Measurements from ENCODE around the gene SLC25A30. TPM values are rescaled to one million over a fixed set of nuclear protein-coding genes. Genes with fewer than 3 reads are reported as not detected.

SLC25A30 gene
- total RNA-seq, 2 donors from 2014 or later: 9.2 TPM

GRCh38 chr13:45362939-45363338 lies 55.2 kb downstream of the SLC25A30 start:
- Histone ChIP-seq H3K27me3 (no peaks in the 10 kb centered on the region), H3K27ac (no peak overlapping the region), H3K36me3 (no peaks in the 10 kb centered on the region), H3K9ac (ENCODE audit: low read depth in 2 of 2, low read length in 2 of 2) (no peak overlapping the region), H3K4me1 (no peaks in the 10 kb centered on the region), H3K9me3 (no peaks in the 10 kb centered on the region), H3K4me3 (no peak overlapping the region)
- intact Hi-C loops (cut with DNase I): no loop called here
- no peak for TF ChIP-seq CTCF (IDR thresholded peaks at IDR 0.05)
- DNase-seq: no peak

DNA sequence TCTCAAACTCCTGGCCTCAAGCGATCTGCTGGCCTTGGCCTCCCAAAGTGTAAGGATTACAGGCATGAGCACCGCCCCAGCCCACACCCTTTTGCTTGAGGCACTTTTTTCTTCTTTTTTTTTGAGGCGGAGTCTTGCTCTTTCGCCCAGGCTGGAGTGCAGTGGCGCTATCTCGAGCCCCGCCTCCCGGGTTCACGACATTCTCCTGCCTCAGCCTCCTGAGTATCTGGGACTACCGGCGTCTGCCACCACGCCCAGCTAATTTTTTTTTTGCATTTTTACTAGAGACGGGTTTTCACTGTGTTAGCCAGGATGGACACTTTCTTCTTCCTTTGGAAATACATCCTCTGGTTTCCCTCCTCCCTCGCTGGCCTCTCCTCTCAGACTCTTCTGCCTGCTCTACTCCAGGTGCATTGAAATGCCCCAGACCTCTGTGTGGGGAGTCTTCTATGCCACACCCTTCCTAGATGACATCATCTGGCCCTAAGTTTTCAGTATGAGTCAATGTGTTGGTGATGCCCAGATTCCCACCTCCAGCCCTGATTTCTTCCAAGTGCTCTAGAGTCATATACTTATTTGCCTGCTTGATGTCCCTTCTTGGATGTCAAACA lies 56.5 kb downstream of the SLC25A30 start:
- no peak for DNase-seq
- no peaks in the 10 kb centered on the region for H3K9me3 ChIP-seq
- H3K9ac ChIP-seq (ENCODE audit: low read depth in 2 of 2, low read length in 2 of 2): no peak overlapping the region
- H3K4me1 ChIP-seq: no peaks in the 10 kb centered on the region
- no peak for TF ChIP-seq CTCF (IDR thresholded peaks at IDR 0.05)
- no peaks in the 10 kb centered on the region for H3K36me3 ChIP-seq
- H3K27me3 ChIP-seq: no peaks in the 10 kb centered on the region
- no peak overlapping the region for H3K4me3 ChIP-seq
- no peak overlapping the region for H3K27ac ChIP-seq
- intact Hi-C loops (cut with DNase I): no loop called here

GRCh38 chr13:45356966-45357672 lies 61.1 kb downstream of the SLC25A30 start:
- Histone ChIP-seq H3K36me3 (no peaks in the 10 kb centered on the region), H3K9ac (ENCODE audit: low read depth in 2 of 2, low read length in 2 of 2) (no peak overlapping the region), H3K27me3 (no peaks in the 10 kb centered on the region), H3K9me3 (no peaks in the 10 kb centered on the region), H3K27ac (no peak overlapping the region), H3K4me3 (no peak overlapping the region), H3K4me1 (no peaks in the 10 kb centered on the region)
- no peak for DNase-seq
- TF ChIP-seq CTCF (IDR thresholded peaks at IDR 0.05): no peak
- intact Hi-C loops (cut with DNase I): no loop called here

GRCh38 chr13:45353895-45354294 lies 64.3 kb downstream of the SLC25A30 start:
- H3K36me3 ChIP-seq: no peaks in the 10 kb centered on the region

DNA sequence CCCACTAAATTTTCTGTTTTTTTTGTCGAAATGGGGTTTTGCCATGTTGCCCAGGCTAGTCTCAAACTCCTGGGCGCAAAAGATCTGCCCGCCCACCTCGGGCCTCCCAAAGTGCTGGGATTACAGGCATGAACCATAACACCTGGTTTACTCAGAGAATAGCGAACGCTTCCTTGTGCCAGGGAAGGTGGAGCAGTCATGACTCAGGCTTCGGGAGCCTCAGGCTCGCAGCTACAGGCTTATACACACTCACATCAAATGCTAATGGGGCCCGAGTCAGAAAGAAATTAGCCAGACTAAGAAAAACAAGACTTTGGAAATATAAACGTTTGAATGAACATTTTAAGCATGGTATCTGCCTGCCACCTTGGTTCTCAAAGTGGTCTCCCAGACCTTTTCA lies 66.1 kb downstream of the SLC25A30 start:
- Histone ChIP-seq H3K9ac (ENCODE audit: low read depth in 2 of 2, low read length in 2 of 2) (no peak overlapping the region), H3K27ac (no peak overlapping the region), H3K27me3 (no peaks in the 10 kb centered on the region), H3K4me3 (no peak overlapping the region), H3K9me3 (no peaks in the 10 kb centered on the region), H3K4me1 (no peaks in the 10 kb centered on the region), H3K36me3 (no peaks in the 10 kb centered on the region)
- DNase-seq: no peak
- intact Hi-C loops (cut with DNase I): no loop called here
- TF ChIP-seq CTCF (IDR thresholded peaks at IDR 0.05): no peak

More at GRCh38 chr13:45353895-45354294, 64.3 kb downstream of the SLC25A30 start:
- no peak for DNase-seq
- Histone ChIP-seq H3K4me1 (no peaks in the 10 kb centered on the region), H3K9ac (ENCODE audit: low read depth in 2 of 2, low read length in 2 of 2) (no peak overlapping the region), H3K27me3 (no peaks in the 10 kb centered on the region), H3K9me3 (no peaks in the 10 kb centered on the region), H3K27ac (no peak overlapping the region), H3K4me3 (no peak overlapping the region)
- intact Hi-C loops (cut with DNase I): no loop called here
- TF ChIP-seq CTCF (IDR thresholded peaks at IDR 0.05): no peak
